Upper lobe of left lung (tissue), 6 donors: ENCODE data around the gene FAM118A. TPM values are rescaled to one million over a fixed set of nuclear protein-coding genes. Genes with fewer than 3 reads are reported as not detected.
A peak's percentile ranks its signal among the peaks of the same experiment; 100 is the strongest.

Experiments used
- ATAC-seq, 2 donors: fragments of 200-7000 bp; cut with Tn5 transposase; one replicate each; pipeline ENCODE4 v1.9.1; 2022; ENCODE audit warnings: mild to moderate bottlenecking in 2 of 2, moderate library complexity in 2 of 2; ENCODE audit not compliant: low FRiP score in 2 of 2
- DNase-seq, 2 donors: peaks; one replicate each; pipeline ENCODE4 v3.0.0-alpha.2; 2019 to 2020
- H3K27ac ChIP-seq, 4 donors: fragments of 200-600 bp; sonication (generic); one replicate each; pipeline ENCODE4 v1.5.1; 2016 to 2019
- H3K27me3 ChIP-seq, 4 donors: fragments of 200-600 bp; sonication (generic); one replicate each; pipeline ENCODE4 v1.5.1; 2017 to 2019
- H3K36me3 ChIP-seq, 4 donors: fragments of 200-600 bp; sonication (generic); one replicate each; pipeline ENCODE4 v1.5.1; 2016 to 2019
- H3K4me1 ChIP-seq, 4 donors: fragments of 200-600 bp; sonication (generic); one replicate each; pipeline ENCODE4 v1.5.1; 2018 to 2019
- H3K4me3 ChIP-seq, 4 donors: fragments of 200-600 bp; sonication (generic); one replicate each; pipeline ENCODE4 v1.5.1; 2017 to 2019; ENCODE audit warnings: mild to moderate bottlenecking in 2 of 4, moderate library complexity in 1 of 4
- H3K9me3 ChIP-seq, 4 donors: fragments of 200-600 bp; sonication (generic); one replicate each; pipeline ENCODE4 v1.5.1; 2018 to 2019
- CTCF ChIP-seq, 6 experiments: fragments of 450-650 bp in 4 of 6; fragments of 200-600 bp in 2 of 6; sonication (generic) in 2 of 6; IDR thresholded peaks; one replicate each; pipeline ENCODE4 v1.5.1; 2016 to 2019; ENCODE audit warnings: antibody characterized with exemption in 6 of 6
- EP300 ChIP-seq, 4 donors: sonication (generic); formaldehyde crosslinking; IDR thresholded peaks; one replicate each; pipeline ENCODE4 v1.5.1; 2017; ENCODE audit warnings: antibody characterized with exemption in 4 of 4, control low read depth in 2 of 4
- POLR2A ChIP-seq, 4 donors: fragments of 450-650 bp; IDR thresholded peaks; one replicate each; pipeline ENCODE4 v1.5.1; 2016 to 2017; ENCODE audit warnings: antibody characterized with exemption in 4 of 4, mild to moderate bottlenecking in 2 of 4
- POLR2AphosphoS5 ChIP-seq, 2 donors: sonication (generic); formaldehyde crosslinking; IDR thresholded peaks; one replicate each; pipeline ENCODE4 v1.5.1; 2017; ENCODE audit warnings: antibody characterized with exemption in 2 of 2
- WGBS, 2 donors: methylation state at CpG; one replicate each; pipeline ENCODE4 v1.1.5; 2017 to 2018; 5-methylcytosine and 5-hydroxymethylcytosine counted together
- total RNA-seq, 6 donors: library from RNA; depleted of rRNA in 4 of 6; stranded (reverse); fragments of >200 nt in 4 of 6; gene quantifications; one replicate each; pipeline versions ENCODE4 v1.1.0 to v1.2.1, GENCODE V29; 2016 to 2021
- donor health status: DM: no; HTN: no; CAD: no; lungs with moderate emphysema.
- donor health status: DM: no; HTN: yes; CAD: no; lungs with severe emphysema.

FAM118A gene
- total RNA-seq, 6 donors from 2014 or later: 9.2 to 161 (median 27.6) TPM

DNA sequence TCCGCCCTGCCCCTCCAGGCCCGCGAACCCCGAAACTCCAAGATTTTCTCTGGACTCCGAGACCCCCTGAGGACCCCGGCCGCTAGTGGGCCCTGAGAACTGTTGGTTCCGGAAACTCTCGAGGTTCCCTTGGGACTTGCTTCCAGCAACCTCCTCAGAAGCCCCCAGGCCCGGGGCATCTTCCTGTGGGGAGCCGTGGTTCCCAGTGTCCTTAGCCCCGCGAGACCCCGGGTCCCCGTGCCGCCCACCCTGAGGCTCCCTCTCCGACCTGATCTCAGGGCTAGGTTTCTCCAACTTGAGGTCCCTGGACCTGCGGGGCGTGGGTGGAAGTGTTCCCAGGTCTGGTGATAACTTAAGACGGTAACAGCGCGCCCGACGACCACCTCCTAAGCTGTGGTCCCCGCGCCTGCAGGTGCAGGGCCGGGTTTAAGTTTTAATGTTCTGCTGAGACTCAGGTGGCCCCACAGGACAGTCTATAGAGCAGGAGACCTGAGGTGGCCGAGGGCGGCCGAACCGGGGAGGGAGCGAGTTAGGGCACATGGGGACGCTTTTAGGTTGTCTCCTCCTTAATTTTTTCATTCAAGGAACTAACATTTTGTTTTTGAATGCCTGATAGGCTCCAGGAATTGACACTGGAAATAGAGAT, 720 bp downstream of the FAM118A start:
- H3K27me3 ChIP-seq: no peaks in the 10 kb centered on the region
- peaks cover 19 to 35% (median 21%) of the 10 kb centered on the region in 4 donors for H3K4me1 ChIP-seq
- ATAC-seq (no peak), DNase-seq (peak in 1 of 2 donors; percentile 79)
- H3K27ac ChIP-seq: peak overlapping the region; percentile 63 to 91 (median 84)
- H3K36me3 ChIP-seq: no peaks in the 10 kb centered on the region
- no peak for TF ChIP-seq EP300 (IDR thresholded peaks at IDR 0.05)
- TF ChIP-seq POLR2A (IDR thresholded peaks at IDR 0.05): no peak
- H3K4me3 ChIP-seq: peak overlapping the region; percentile 88 to 99 (median 96)
- no peaks in the 10 kb centered on the region for H3K9me3 ChIP-seq
- 0 to 4% methylated on average over 1 to 31 of the region's 33 CpGs for WGBS, 2 donors

- Histone ChIP-seq H3K36me3 (no peaks in the 10 kb centered on the region), H3K4me3 (peak overlapping the region in 3 of 4 donors; percentile 96 to 99 (median 97)), H3K9me3 (no peaks in the 10 kb centered on the region), H3K27ac (peak overlapping the region in 1 of 4 donors; percentile 91), H3K27me3 (no peaks in the 10 kb centered on the region), H3K4me1 (peaks cover 19 to 35% (median 21%) of the 10 kb centered on the region in 4 donors)
- no peak for DNase-seq
- ATAC-seq: no peak
- TF ChIP-seq POLR2A (IDR thresholded peaks at IDR 0.05) (no peak), CTCF (IDR thresholded peaks at IDR 0.05) (no peak), POLR2AphosphoS5 (IDR thresholded peaks at IDR 0.05) (no peak), EP300 (IDR thresholded peaks at IDR 0.05) (no peak)
- 45 to 53% methylated on average over 14 of the region's 14 CpGs for WGBS, 2 donors
Measured at GRCh38 chr22:45310977-45311531, 1.3 kb downstream of the FAM118A start.

- Histone ChIP-seq H3K27me3 (no peaks in the 10 kb centered on the region), H3K36me3 (no peaks in the 10 kb centered on the region), H3K4me3 (no peak overlapping the region), H3K27ac (no peak overlapping the region), H3K9me3 (no peaks in the 10 kb centered on the region), H3K4me1 (peaks cover 19 to 38% (median 25%) of the 10 kb centered on the region in 4 donors)
- no peak for DNase-seq
- TF ChIP-seq CTCF (IDR thresholded peaks at IDR 0.05) (no peak), POLR2AphosphoS5 (IDR thresholded peaks at IDR 0.05) (no peak), EP300 (IDR thresholded peaks at IDR 0.05) (no peak), POLR2A (IDR thresholded peaks at IDR 0.05) (no peak)
- no peak for ATAC-seq
- 86 to 87% methylated on average over 8 of the region's 8 CpGs for WGBS, 2 donors
Measured at GRCh38 chr22:45312415-45312814, 2.7 kb downstream of the FAM118A start.

DNA sequence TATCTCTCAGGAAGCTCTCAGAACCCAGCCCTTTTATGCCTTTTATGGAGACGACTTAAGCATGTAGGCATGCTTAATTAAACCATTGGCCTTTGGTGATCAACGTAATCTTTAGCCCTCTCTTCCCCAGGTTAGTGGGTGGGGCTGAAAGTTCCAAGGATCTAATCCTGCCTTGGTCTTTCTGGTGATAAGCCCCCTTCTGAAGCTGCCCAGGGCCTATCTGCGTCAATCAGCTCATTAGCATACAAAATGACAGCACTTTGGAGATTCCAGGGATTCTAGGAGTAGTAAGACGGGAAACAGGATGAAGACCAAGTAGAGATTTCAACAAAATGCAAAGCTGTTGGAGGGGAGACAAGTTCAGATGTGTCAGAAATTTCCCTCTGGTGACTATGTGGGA, 3.1 kb downstream of the FAM118A start:
- Histone ChIP-seq H3K4me1 (peaks cover 19 to 43% (median 30%) of the 10 kb centered on the region in 4 donors), H3K36me3 (no peaks in the 10 kb centered on the region), H3K27me3 (no peaks in the 10 kb centered on the region), H3K9me3 (no peaks in the 10 kb centered on the region), H3K27ac (no peak overlapping the region), H3K4me3 (no peak overlapping the region)
- TF ChIP-seq CTCF (IDR thresholded peaks at IDR 0.05): no peak
- TF ChIP-seq EP300 (IDR thresholded peaks at IDR 0.05): no peak
- no peak for TF ChIP-seq POLR2AphosphoS5 (IDR thresholded peaks at IDR 0.05)
- TF ChIP-seq POLR2A (IDR thresholded peaks at IDR 0.05): no peak
- WGBS, 2 donors: 83 to 91% methylated on average over 4 of the region's 4 CpGs
- ATAC-seq (no peak), DNase-seq (no peak)

DNA sequence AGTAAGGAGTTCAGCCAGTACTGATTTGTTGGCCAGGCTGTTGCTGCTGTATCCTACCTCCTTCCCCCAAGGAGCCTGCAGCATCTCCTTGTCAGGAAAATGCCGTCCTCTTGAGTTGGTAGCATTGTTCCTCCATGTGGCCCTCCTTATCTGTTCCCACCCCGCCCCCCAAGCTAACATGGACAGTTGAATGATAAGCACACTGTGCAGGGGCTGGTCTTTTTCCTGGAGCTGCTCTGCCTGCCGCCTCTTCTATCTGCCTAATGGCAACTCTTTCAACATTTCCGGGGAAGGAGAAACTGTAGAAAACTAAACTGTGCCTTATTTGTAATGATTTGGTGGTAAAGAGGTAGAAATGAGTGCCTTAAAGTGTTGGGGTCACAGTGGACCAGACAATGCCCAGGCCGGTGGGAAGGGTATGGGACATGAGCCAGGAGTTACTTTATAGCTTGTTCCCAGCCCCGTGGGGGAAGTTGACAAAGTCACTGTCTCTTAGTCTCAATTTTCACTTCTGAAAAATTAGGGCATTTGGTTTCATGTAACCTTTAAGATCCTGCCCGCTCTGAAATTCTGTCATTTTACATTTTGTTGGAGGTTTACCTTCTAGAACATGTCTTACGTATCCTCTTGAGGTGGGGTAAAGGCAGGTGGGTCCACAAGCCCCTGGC, 4.5 kb downstream of the FAM118A start:
- TF ChIP-seq CTCF (IDR thresholded peaks at IDR 0.05) (no peak), POLR2AphosphoS5 (IDR thresholded peaks at IDR 0.05) (no peak), EP300 (IDR thresholded peaks at IDR 0.05) (no peak), POLR2A (IDR thresholded peaks at IDR 0.05) (no peak)
- H3K4me1 ChIP-seq: peaks cover 21 to 47% (median 36%) of the 10 kb centered on the region in 4 donors
- H3K27me3 ChIP-seq: no peaks in the 10 kb centered on the region
- 53 to 60% methylated on average over 8 of the region's 8 CpGs for WGBS, 2 donors
- no peaks in the 10 kb centered on the region for H3K9me3 ChIP-seq
- no peaks in the 10 kb centered on the region for H3K36me3 ChIP-seq
- H3K4me3 ChIP-seq: no peak overlapping the region
- ATAC-seq (no peak), DNase-seq (no peak)
- peak overlapping the region in 1 of 4 donors; percentile 27 for H3K27ac ChIP-seq
